LNCaP clone FGC (cell line): Measurements from ENCODE around the gene GPATCH4.
A peak's percentile ranks its signal among the peaks of the same experiment; 100 is the strongest.

Source experiments
- DNase-seq: peaks from one replicate; pipeline ENCODE4 v3.0.0-alpha.2; 2011; ENCODE audit warnings: low read depth
- H3K4me3 ChIP-seq: 2 replicates; pipeline ENCODE4 v1.5.1; 2011; ENCODE audit warnings: mild to moderate bottlenecking, low read depth, low read length, control low read depth
- CTCF ChIP-seq: IDR thresholded peaks from 2 replicates; pipeline ENCODE4 v1.5.1; 2012; ENCODE audit warnings: mild to moderate bottlenecking; ENCODE audit not compliant: control insufficient read depth, insufficient read depth; ENCODE audit errors: extremely low read depth

GPATCH4 gene

DNA sequence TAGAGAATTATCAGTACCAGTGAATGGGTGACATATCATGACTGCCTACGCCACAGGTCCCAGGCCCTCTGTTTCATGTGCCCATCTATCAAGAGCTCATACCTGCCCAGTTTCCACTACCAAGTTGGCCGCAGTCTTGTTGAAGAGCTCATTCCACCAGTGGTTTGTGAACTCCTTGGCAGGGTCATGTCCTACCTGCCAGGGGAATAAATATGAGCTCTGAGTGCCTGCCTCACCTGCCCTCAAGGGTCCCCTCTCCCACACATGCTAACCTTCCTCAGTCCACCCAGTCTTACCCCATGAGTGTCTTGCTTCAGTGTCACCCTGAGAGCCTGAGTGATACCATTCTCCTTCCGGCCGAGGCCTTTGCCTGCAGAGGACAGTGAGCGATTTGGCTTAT lies 3.2 kb downstream of the GPATCH4 start:
- TF ChIP-seq CTCF, result no peak
- DNase-seq, result no peak
- no peak overlapping the region for H3K4me3 ChIP-seq

- DNase-seq, result no peak
- TF ChIP-seq CTCF, result no peak
Observed at GRCh38 chr1:156596426-156596825, 4.9 kb downstream of the GPATCH4 start.

GRCh38 chr1:156595016-156595415 lies 6.3 kb downstream of the GPATCH4 start:
- DNase-seq, result no peak
- H3K4me3 ChIP-seq, result no peak overlapping the region
- TF ChIP-seq CTCF, result no peak

More at GRCh38 chr1:156596426-156596825, 4.9 kb downstream of the GPATCH4 start:
- H3K4me3 ChIP-seq, result no peak overlapping the region

DNA sequence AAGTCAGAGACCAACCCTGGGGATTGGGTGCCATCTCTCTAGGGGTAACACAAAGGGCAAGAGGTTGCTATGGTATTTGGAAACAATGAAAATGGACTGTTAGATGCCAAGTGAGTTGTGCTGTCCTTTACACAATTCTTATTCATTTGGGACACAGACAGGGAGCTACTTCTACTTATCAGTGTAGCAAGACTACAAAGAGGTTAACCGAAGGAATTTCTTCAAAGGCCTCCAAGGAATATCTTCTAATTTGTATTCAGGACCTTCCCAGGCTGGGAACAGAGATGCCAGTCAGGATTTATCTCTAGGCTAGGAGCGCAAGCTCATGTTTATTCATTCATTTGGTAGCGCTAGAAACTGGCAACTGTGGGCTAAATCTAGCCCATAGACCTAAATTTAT lies 7.1 kb downstream of the GPATCH4 start:
- TF ChIP-seq CTCF, result no peak
- H3K4me3 ChIP-seq, result no peak overlapping the region
- no peak for DNase-seq

GRCh38 chr1:156593661-156593989 lies 7.7 kb downstream of the GPATCH4 start:
- no peak for DNase-seq
- TF ChIP-seq CTCF, result no peak
- no peak overlapping the region for H3K4me3 ChIP-seq

DNA sequence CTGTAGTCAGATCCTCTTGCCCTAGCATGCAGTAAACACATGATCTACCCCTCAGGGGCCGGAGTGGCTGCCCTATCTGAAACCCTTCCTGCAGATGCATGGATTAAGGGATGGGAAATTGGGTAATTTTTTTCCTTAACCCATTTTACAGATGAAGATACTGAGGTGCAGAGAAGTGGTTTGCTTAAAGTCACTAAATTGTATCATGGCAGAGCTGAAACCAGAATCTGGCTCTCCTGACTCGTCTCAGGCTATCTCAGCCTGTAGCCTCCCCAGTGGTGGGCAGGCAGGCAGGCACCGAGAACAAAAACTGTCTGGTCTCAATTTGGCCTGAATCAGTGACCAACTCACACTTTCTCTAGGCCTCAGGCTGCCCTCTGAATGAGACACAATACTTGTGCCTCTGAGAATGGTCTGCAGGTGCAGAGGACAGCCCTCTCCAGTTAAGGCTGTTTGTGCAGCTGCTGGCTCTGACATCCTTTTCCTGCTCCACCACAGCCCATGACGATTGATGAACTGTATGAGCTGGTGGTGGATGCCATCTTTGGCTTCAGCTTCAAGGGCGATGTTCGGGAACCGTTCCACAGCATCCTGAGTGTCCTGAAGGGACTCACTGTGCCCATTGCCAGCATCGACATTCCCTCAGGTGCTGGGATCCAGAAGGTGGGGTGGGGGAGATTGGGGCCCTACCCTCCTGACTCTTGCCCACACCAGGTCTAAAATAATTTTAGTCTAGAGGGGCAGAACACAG lies 8.2 kb downstream of the GPATCH4 start:
- TF ChIP-seq CTCF, result no peak
- DNase-seq, result no peak
- H3K4me3 ChIP-seq, result peak overlapping the region; percentile 75
